Measurements from ENCODE around the gene CADM2. TPM values are rescaled to one million over a fixed set of nuclear protein-coding genes. Genes with fewer than 3 reads are reported as not detected.

Gene CADM2
- total RNA-seq, 4 donors from 2014 or later, result 1.2 to 22.3 (median 2.4) TPM

GRCh38 chr3:85481411-85482212 lies 522.8 kb downstream of the CADM2 start:
- DNase-seq, result no peak
- Histone ChIP-seq H3K4me1 (no peaks in the 10 kb centered on the region), H3K9me3 (no peaks in the 10 kb centered on the region), H3K4me3 (no peak overlapping the region), H3K36me3 (no peaks in the 10 kb centered on the region), H3K27me3 (no peaks in the 10 kb centered on the region), H3K27ac (no peak overlapping the region)
- TF ChIP-seq CTCF (IDR thresholded peaks at IDR 0.05) (no peak), POLR2A (IDR thresholded peaks at IDR 0.05) (no peak)

- H3K27me3 ChIP-seq, result no peaks in the 10 kb centered on the region
- no peaks in the 10 kb centered on the region for H3K9me3 ChIP-seq
- no peak for TF ChIP-seq CTCF (IDR thresholded peaks at IDR 0.05)
- TF ChIP-seq POLR2A (IDR thresholded peaks at IDR 0.05), result no peak
- H3K27ac ChIP-seq, result no peak overlapping the region
- no peak overlapping the region for H3K4me3 ChIP-seq
- DNase-seq, result no peak
- H3K36me3 ChIP-seq, result no peaks in the 10 kb centered on the region
- H3K4me1 ChIP-seq, result no peaks in the 10 kb centered on the region
Observed at GRCh38 chr3:85482213-85482490, 523.4 kb downstream of the CADM2 start.

- TF ChIP-seq POLR2A (IDR thresholded peaks at IDR 0.05) (no peak), CTCF (IDR thresholded peaks at IDR 0.05) (no peak)
- no peak overlapping the region for H3K27ac ChIP-seq
- DNase-seq, result no peak
- no peak overlapping the region for H3K4me3 ChIP-seq
- H3K4me1 ChIP-seq, result no peaks in the 10 kb centered on the region
- H3K9me3 ChIP-seq, result no peaks in the 10 kb centered on the region
- H3K36me3 ChIP-seq, result no peaks in the 10 kb centered on the region
- H3K27me3 ChIP-seq, result no peaks in the 10 kb centered on the region
Observed at GRCh38 chr3:85483986-85484385, 525.2 kb downstream of the CADM2 start.

- no peaks in the 10 kb centered on the region for H3K36me3 ChIP-seq
- DNase-seq, result no peak
- H3K27me3 ChIP-seq, result no peaks in the 10 kb centered on the region
- H3K4me1 ChIP-seq, result no peaks in the 10 kb centered on the region
- no peaks in the 10 kb centered on the region for H3K9me3 ChIP-seq
- no peak overlapping the region for H3K4me3 ChIP-seq
- no peak overlapping the region for H3K27ac ChIP-seq
- TF ChIP-seq POLR2A (IDR thresholded peaks at IDR 0.05) (no peak), CTCF (IDR thresholded peaks at IDR 0.05) (no peak)
Observed at GRCh38 chr3:85487375-85487774, 528.6 kb downstream of the CADM2 start.

- Histone ChIP-seq H3K4me3 (no peak overlapping the region), H3K9me3 (peaks cover 0 to 4% (median 0%) of the 10 kb centered on the region in 4 donors), H3K36me3 (no peaks in the 10 kb centered on the region), H3K27me3 (no peaks in the 10 kb centered on the region), H3K27ac (no peak overlapping the region), H3K4me1 (no peaks in the 10 kb centered on the region)
- DNase-seq, result no peak
- TF ChIP-seq POLR2A (IDR thresholded peaks at IDR 0.05), result no peak
Observed at GRCh38 chr3:85495602-85496001, 536.8 kb downstream of the CADM2 start.

- TF ChIP-seq POLR2A (IDR thresholded peaks at IDR 0.05), result no peak
- TF ChIP-seq CTCF (IDR thresholded peaks at IDR 0.05), result no peak
- DNase-seq, result no peak
- Histone ChIP-seq H3K27ac (no peak overlapping the region), H3K27me3 (no peaks in the 10 kb centered on the region), H3K4me3 (no peak overlapping the region), H3K36me3 (no peaks in the 10 kb centered on the region), H3K9me3 (peaks cover 0 to 4% (median 0%) of the 10 kb centered on the region in 4 donors), H3K4me1 (no peaks in the 10 kb centered on the region)
Observed at GRCh38 chr3:85498177-85498576, 539.4 kb downstream of the CADM2 start.
